Skeletal muscle satellite cell (primary cell): ENCODE data around the gene ZBTB45.
A peak's percentile ranks its signal among the peaks of the same experiment; 100 is the strongest.
"Not testable (repeated sequence)": the region's sequence is repeated elsewhere in the genome, so short reads cannot be mapped to it uniquely, and the experiment has no call there.

Experiments used
- H3K27me3 ChIP-seq: 2 replicates; pipeline ENCODE4 v1.7.0; 2013; ENCODE audit warnings: low read length; ENCODE audit not compliant: control insufficient read depth, insufficient read depth
- H3K36me3 ChIP-seq: 2 replicates; pipeline ENCODE4 v1.7.0; 2013; ENCODE audit warnings: mild to moderate bottlenecking, control low read depth, low read length; ENCODE audit not compliant: insufficient read depth
- H3K4me1 ChIP-seq: 2 replicates; pipeline ENCODE4 v1.7.0; 2013; ENCODE audit warnings: low read length; ENCODE audit not compliant: control insufficient read depth, insufficient read depth
- H3K4me2 ChIP-seq: 2 replicates; pipeline ENCODE4 v1.7.0; 2013; ENCODE audit warnings: mild to moderate bottlenecking, low read length
- H3K4me3 ChIP-seq: 2 replicates; pipeline ENCODE4 v1.7.0; 2013; ENCODE audit warnings: low read length
- H3K9ac ChIP-seq: 2 replicates; pipeline ENCODE4 v1.7.0; 2013; ENCODE audit warnings: mild to moderate bottlenecking, low read depth, low read length, moderate library complexity
- H3K9me3 ChIP-seq: replicated peaks from 2 replicates; pipeline ENCODE4 v1.7.0; 2013; ENCODE audit warnings: mild to moderate bottlenecking, control low read depth, low read length

The ZBTB45 gene

GRCh38 chr19:58491393-58491792 is 28.2 kb downstream of the ZBTB45 start:
- no peak overlapping the region for H3K9ac ChIP-seq
- no peak overlapping the region for H3K4me3 ChIP-seq
- H3K27me3 ChIP-seq, result no peaks in the 10 kb centered on the region
- H3K4me2 ChIP-seq, result no peak overlapping the region
- no peaks in the 10 kb centered on the region for H3K4me1 ChIP-seq
- no peaks in the 10 kb centered on the region for H3K9me3 ChIP-seq
- no peaks in the 10 kb centered on the region for H3K36me3 ChIP-seq

- H3K27me3 ChIP-seq, H3K36me3 ChIP-seq, H3K9ac ChIP-seq, H3K4me2 ChIP-seq, H3K4me1 ChIP-seq, H3K9me3 ChIP-seq, H3K4me3 ChIP-seq: not testable (repeated sequence)
These were observed 35.3 kb downstream of the ZBTB45 start for GRCh38 chr19:58484349-58484748.

GRCh38 chr19:58483776-58484175 is 35.8 kb downstream of the ZBTB45 start:
- no peak overlapping the region for H3K9ac ChIP-seq
- H3K4me2 ChIP-seq, result no peak overlapping the region
- no peaks in the 10 kb centered on the region for H3K9me3 ChIP-seq
- H3K4me3 ChIP-seq, result no peak overlapping the region
- H3K27me3 ChIP-seq, result no peaks in the 10 kb centered on the region
- peaks cover 9% of the 10 kb centered on the region for H3K36me3 ChIP-seq
- no peaks in the 10 kb centered on the region for H3K4me1 ChIP-seq

- no peak overlapping the region for H3K4me2 ChIP-seq
- H3K4me1 ChIP-seq, result no peaks in the 10 kb centered on the region
- H3K27me3 ChIP-seq, result no peaks in the 10 kb centered on the region
- H3K9ac ChIP-seq, result no peak overlapping the region
- no peak overlapping the region for H3K4me3 ChIP-seq
- H3K36me3 ChIP-seq, result peaks cover 12% of the 10 kb centered on the region
- H3K9me3 ChIP-seq, result no peaks in the 10 kb centered on the region
These were observed 37.2 kb downstream of the ZBTB45 start for GRCh38 chr19:58482372-58482771.

- peaks cover 12% of the 10 kb centered on the region for H3K36me3 ChIP-seq
- no peaks in the 10 kb centered on the region for H3K9me3 ChIP-seq
- peaks cover 10% of the 10 kb centered on the region for H3K4me1 ChIP-seq
- H3K4me2 ChIP-seq, result no peak overlapping the region
- no peak overlapping the region for H3K4me3 ChIP-seq
- no peak overlapping the region for H3K9ac ChIP-seq
- H3K27me3 ChIP-seq, result no peaks in the 10 kb centered on the region
These were observed 38.8 kb downstream of the ZBTB45 start for GRCh38 chr19:58480831-58481230.

- no peak overlapping the region for H3K9ac ChIP-seq
- peaks cover 12% of the 10 kb centered on the region for H3K36me3 ChIP-seq
- no peaks in the 10 kb centered on the region for H3K9me3 ChIP-seq
- H3K4me1 ChIP-seq, result peaks cover 10% of the 10 kb centered on the region
- H3K4me3 ChIP-seq, result no peak overlapping the region
- H3K27me3 ChIP-seq, result no peaks in the 10 kb centered on the region
- H3K4me2 ChIP-seq, result no peak overlapping the region
These were observed 39.2 kb downstream of the ZBTB45 start for GRCh38 chr19:58480481-58480830.

- no peak overlapping the region for H3K4me3 ChIP-seq
These were observed 39.7 kb downstream of the ZBTB45 start for GRCh38 chr19:58479736-58480480.

GRCh38 chr19:58479303-58479702 is 40.3 kb downstream of the ZBTB45 start:
- Histone ChIP-seq H3K36me3 (peaks cover 12% of the 10 kb centered on the region), H3K27me3 (no peaks in the 10 kb centered on the region), H3K4me2 (no peak overlapping the region), H3K4me3 (no peak overlapping the region), H3K9ac (no peak overlapping the region), H3K9me3 (no peaks in the 10 kb centered on the region), H3K4me1 (peaks cover 19% of the 10 kb centered on the region)

More at GRCh38 chr19:58479736-58480480, 39.7 kb downstream of the ZBTB45 start:
- Histone ChIP-seq H3K4me1 (peaks cover 16% of the 10 kb centered on the region), H3K27me3 (no peaks in the 10 kb centered on the region), H3K9me3 (no peaks in the 10 kb centered on the region), H3K9ac (no peak overlapping the region), H3K4me2 (no peak overlapping the region), H3K36me3 (peaks cover 12% of the 10 kb centered on the region)

GRCh38 chr19:58477871-58478270 is 41.7 kb downstream of the ZBTB45 start:
- no peak overlapping the region for H3K9ac ChIP-seq
- no peak overlapping the region for H3K4me2 ChIP-seq
- peaks cover 21% of the 10 kb centered on the region for H3K36me3 ChIP-seq
- H3K27me3 ChIP-seq, result no peaks in the 10 kb centered on the region
- no peak overlapping the region for H3K4me3 ChIP-seq
- peaks cover 19% of the 10 kb centered on the region for H3K4me1 ChIP-seq
- no peaks in the 10 kb centered on the region for H3K9me3 ChIP-seq

GRCh38 chr19:58477130-58477529 is 42.5 kb downstream of the ZBTB45 start:
- peaks cover 28% of the 10 kb centered on the region for H3K36me3 ChIP-seq
- peaks cover 19% of the 10 kb centered on the region for H3K4me1 ChIP-seq

GRCh38 chr19:58476498-58477015 is 43.1 kb downstream of the ZBTB45 start:
- peak overlapping the region; percentile 81 for H3K9ac ChIP-seq
- H3K4me3 ChIP-seq, result peak overlapping the region; percentile 78
- peak overlapping the region; percentile 90 for H3K4me2 ChIP-seq
- H3K27me3 ChIP-seq, result no peaks in the 10 kb centered on the region
- H3K4me1 ChIP-seq, result peaks cover 19% of the 10 kb centered on the region
- H3K36me3 ChIP-seq, result peaks cover 34% of the 10 kb centered on the region
- no peaks in the 10 kb centered on the region for H3K9me3 ChIP-seq

More at GRCh38 chr19:58477130-58477529, 42.5 kb downstream of the ZBTB45 start:
- Histone ChIP-seq H3K4me3 (peak overlapping the region; percentile 78), H3K4me2 (peak overlapping the region; percentile 90), H3K9me3 (no peaks in the 10 kb centered on the region), H3K27me3 (no peaks in the 10 kb centered on the region), H3K9ac (peak overlapping the region; percentile 81)
